GM13977 (cell line): ENCODE results near the gene SLC22A16.
"Not testable (repeated sequence)": the region's sequence is repeated elsewhere in the genome, so short reads cannot be mapped to it uniquely, and the experiment has no call there.

Experiments
- DNase-seq: peaks from one replicate; pipeline ENCODE4 v3.0.0; 2012; ENCODE audit warnings: low spot score
- CTCF ChIP-seq: IDR thresholded peaks from 2 replicates; pipeline ENCODE4 v1.5.1; 2012; ENCODE audit warnings: mild to moderate bottlenecking, control low read depth; ENCODE audit not compliant: insufficient read depth; ENCODE audit errors: extremely low read depth, missing control alignments
- in situ Hi-C: fragments of 300-500 bp; cut with MboI; formaldehyde crosslinking; loops from one replicate; pipeline ENCODE4 v1.12.0; 2022; ENCODE audit warnings: low sequenced_read_pairs, low pct_unique_long_range_greater_than_20kb, mixed read lengths, inconsistent platforms; ENCODE audit not compliant: unreplicated experiment

SLC22A16 gene

GRCh38 chr6:110462884-110463481 lies 13.4 kb downstream of the SLC22A16 start:
- in situ Hi-C loops: no loop called here
- no peak for TF ChIP-seq CTCF
- DNase-seq: no peak

- TF ChIP-seq CTCF: no peak
- in situ Hi-C loops: no loop called here
- no peak for DNase-seq
Observed at GRCh38 chr6:110461376-110461775, 15.0 kb downstream of the SLC22A16 start.

GRCh38 chr6:110459137-110459536 lies 17.3 kb downstream of the SLC22A16 start:
- no peak for DNase-seq
- TF ChIP-seq CTCF: no peak
- in situ Hi-C loops: no loop called here

GRCh38 chr6:110458476-110458875 lies 17.9 kb downstream of the SLC22A16 start:
- in situ Hi-C loops: no loop called here
- no peak for TF ChIP-seq CTCF
- DNase-seq: no peak

GRCh38 chr6:110457567-110458175 lies 18.7 kb downstream of the SLC22A16 start:
- TF ChIP-seq CTCF: peak; percentile 59
- in situ Hi-C loops, DNase-seq: not testable (repeated sequence)

GRCh38 chr6:110456694-110457093 lies 19.7 kb downstream of the SLC22A16 start:
- TF ChIP-seq CTCF: no peak
- in situ Hi-C loops: no loop called here
- no peak for DNase-seq
